GM12875 (cell line): ENCODE data around the gene CIITA.

Experiments
- H3K4me3 ChIP-seq: one replicate; pipeline ENCODE4 v1.5.1; 2011; ENCODE audit warnings: low read depth, low read length, control low read depth
- TF ChIP-seq, protein P1 (sequence below): IDR thresholded peaks from 2 replicates; pipeline ENCODE4 v1.5.1; 2011; ENCODE audit warnings: low read depth, mild to moderate bottlenecking, control low read depth, inconsistent platforms, low read length, moderate library complexity, borderline replicate concordance; ENCODE audit not compliant: insufficient read depth

The CIITA gene

DNA sequence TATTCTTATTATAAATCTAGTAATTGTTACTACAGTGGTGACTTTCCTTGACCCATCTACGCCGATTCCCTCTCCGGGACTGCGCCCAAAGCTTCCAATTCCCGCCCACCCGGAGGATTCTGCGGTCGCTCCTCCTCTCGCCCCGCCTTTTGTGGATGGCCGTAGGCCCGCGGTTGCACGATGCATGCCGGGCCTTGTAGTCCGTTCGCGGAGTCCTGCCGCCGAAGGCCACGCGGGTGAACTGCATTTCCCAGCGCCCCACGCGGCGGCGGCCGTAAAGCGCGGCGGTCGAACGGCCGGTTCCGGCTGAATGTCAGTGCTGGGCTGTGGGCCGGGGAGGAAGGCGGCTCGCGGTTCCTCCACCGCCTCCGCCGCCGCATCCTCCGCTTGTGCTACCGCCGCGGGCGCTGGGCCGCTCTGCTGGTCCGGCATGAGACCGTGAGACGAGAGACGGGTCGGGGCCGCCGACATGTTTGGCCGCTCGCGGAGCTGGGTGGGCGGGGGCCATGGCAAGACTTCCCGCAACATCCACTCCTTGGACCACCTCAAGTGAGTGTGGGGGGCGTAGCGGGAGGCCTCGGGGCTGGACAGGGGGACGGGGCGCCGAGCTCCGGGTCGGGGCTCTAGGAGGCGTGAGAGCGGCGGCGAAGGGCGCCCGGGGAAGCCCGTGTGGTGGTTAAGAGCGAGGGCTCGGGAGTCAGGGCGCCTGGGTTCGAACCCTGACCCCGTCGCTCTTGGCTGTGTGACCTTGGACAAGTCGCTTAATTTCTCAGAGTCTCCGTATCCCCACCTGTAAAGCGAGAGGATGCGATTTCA lies 67.5 kb downstream of the CIITA start, which contains the start of gene CLEC16A:
Gene CLEC16A, plus strand, starts transcription at position 316 of the 816 bp plus-strand sequence. Its CDS starts 154 bp downstream, at position 470.
- TF ChIP-seq, protein P1, sequence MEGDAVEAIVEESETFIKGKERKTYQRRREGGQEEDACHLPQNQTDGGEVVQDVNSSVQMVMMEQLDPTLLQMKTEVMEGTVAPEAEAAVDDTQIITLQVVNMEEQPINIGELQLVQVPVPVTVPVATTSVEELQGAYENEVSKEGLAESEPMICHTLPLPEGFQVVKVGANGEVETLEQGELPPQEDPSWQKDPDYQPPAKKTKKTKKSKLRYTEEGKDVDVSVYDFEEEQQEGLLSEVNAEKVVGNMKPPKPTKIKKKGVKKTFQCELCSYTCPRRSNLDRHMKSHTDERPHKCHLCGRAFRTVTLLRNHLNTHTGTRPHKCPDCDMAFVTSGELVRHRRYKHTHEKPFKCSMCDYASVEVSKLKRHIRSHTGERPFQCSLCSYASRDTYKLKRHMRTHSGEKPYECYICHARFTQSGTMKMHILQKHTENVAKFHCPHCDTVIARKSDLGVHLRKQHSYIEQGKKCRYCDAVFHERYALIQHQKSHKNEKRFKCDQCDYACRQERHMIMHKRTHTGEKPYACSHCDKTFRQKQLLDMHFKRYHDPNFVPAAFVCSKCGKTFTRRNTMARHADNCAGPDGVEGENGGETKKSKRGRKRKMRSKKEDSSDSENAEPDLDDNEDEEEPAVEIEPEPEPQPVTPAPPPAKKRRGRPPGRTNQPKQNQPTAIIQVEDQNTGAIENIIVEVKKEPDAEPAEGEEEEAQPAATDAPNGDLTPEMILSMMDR = no peak
- H3K4me3 ChIP-seq = peak within 1 kb of the TSS; percentile 80

DNA sequence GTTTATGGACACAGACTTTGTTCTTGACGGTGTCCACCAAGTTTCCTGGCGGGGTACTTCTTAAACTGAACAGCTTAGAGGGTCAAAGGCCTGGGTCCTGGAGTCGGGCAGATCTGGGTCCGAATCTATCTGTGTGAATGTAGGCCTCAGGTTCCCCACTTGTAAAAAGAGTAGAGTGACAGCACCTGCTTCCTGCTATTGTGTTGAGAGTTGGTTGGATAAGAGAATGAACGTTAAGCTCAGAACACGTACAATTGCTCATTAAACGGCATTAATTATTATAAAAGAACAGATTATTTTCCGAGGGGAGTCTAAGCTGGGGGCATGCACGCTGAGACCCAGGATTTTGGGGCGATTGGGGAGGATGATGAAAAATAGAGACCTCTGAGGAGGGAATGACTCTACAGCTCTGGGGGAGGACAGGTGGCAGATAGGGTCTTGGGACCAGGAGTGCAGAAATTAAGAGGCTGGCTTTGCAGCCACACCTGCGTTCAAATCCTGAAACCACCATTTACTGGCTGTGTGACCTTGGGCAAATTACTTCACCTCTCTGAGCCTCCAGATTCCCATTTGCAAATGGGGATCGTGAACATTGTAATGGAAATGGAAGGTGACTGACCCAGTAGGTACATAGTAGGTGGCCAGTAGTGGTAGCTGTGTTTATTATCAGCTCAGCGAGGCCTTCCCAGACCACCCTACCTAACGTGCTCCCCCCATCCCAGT lies 68.2 kb downstream of the CIITA start:
- TF ChIP-seq, protein P1 = no peak
- peak overlapping the region; percentile 80 for H3K4me3 ChIP-seq

DNA sequence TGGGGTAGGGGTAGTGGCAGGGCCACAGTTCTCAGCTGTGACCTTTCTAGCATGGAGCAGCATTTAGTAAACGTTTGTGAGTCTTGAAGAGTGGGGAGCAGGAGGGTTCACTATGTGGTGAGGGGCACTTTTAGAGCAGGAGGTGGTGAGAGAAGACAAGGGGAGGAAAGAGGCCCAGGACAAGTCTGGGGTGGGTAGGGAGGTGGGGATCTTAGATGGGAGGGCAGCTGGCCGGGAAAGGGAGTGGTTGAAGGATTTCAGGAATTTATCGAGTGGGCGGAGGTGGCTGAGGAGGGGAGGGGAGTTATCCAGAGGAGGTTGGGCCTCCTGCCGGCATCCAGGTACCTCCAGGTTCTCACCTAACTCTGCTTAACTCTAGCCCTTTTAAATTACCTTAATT lies 69.3 kb downstream of the CIITA start:
- TF ChIP-seq, protein P1 = no peak
- H3K4me3 ChIP-seq = no peak overlapping the region

DNA sequence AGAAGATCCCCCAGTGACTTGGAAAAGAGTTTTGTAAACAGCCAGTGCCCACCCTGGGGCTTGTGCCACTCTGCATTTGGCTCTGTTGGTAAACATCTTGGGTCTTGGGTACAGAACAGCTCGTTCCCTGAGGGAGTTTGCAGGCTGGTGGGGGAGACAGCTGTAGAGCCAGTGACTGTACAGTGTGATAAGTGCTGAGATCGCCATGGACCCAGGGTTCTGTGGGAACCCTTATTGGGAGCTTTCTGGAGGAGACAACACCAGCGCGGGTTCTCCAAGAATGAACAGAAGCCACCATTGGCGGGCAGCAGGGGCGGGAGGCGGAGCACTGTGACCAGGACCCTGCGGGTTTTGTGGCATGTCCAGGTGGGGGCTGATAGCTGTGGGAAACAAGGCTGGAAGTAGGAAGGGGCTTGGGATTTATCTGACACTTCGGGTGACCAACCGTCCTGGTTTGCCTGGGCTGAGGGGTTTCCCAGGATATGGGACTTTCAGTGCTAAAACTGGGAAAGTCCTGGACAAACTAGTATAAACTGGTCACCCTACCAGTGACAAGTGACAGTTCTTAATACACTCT lies 70.3 kb downstream of the CIITA start:
- H3K4me3 ChIP-seq = no peak overlapping the region
- TF ChIP-seq, protein P1 = no peak

DNA sequence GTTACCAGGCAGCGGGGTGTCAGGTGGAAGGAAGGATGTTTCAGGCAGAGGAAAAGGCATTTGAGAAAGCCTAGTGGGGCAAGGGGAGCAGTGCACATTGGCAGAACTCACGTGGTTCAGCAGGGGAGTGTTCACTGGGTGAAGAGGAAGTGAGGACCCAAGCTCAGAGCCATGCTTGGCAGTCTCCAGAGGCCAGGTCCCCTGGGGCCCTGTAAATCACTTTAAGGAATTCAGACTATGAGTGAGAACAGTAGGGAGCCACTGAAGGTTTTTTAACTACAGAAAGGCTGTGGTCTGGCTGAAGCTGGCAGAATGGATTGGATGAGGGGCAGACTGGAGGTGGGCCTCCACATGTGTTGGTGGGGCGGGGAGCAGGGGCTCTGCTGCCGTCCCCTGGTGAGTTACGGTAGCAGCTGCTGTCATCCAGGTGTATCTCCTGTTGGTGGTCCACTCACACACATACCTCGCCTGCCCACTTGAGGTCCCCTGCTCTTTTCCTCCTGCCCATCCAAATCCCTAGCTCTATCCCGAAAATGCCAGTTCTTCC lies 72.5 kb downstream of the CIITA start:
- TF ChIP-seq, protein P1 = peak; percentile 47; the same call in 1 of the 2 replicates
- no peak overlapping the region for H3K4me3 ChIP-seq

DNA sequence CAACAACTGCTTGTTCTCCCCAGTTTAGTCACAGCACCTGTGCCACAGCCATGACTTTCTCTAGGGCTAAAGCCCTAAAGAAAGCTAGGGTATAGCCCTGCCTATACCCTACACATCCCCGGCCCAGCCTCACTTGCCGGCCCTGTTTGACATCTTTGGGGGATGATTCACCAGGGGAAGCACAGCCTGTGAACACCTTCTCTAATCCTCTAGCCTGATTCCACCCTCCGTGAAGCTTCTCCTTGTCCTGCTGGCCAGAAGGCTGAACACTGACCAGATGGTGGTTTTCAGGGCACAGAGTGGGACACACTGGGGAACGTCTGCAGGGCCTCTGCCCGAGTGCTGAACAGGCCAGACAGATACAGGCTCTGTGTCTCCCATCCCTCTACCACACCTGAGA lies 73.4 kb downstream of the CIITA start:
- TF ChIP-seq, protein P1 = no peak
- H3K4me3 ChIP-seq = no peak overlapping the region
